GM12878 (cell line): ENCODE measurements around the gene ATOSB.

Source experiments
- BCL11A ChIP-seq: IDR thresholded peaks from 2 replicates; pipeline ENCODE4 v1.6.1; 2011; ENCODE audit warnings: low read depth, low read length
- EP300 ChIP-seq, 2 experiments: fragments of 150-350 bp in 1 of 2; IDR thresholded peaks; 2 replicates each; pipeline ENCODE4 v1.6.1; 2011 to 2012; ENCODE audit warnings: low read depth in 2 of 2, low read length in 2 of 2, borderline replicate concordance in 1 of 2, improper control_type of control experiment in 1 of 2, inconsistent platforms in 1 of 2; ENCODE audit not compliant: control insufficient read depth in 1 of 2
- FOS ChIP-seq: IDR thresholded peaks from 3 replicates; pipeline ENCODE4 v1.6.1; 2011; ENCODE audit warnings: borderline replicate concordance; ENCODE audit not compliant: insufficient read length; ENCODE audit errors: extremely low read depth
- NFYB ChIP-seq: IDR thresholded peaks from 2 replicates; pipeline ENCODE4 v1.6.1; 2011; ENCODE audit warnings: low read depth, mild to moderate bottlenecking, low read length, improper control_type of control experiment, moderate library complexity; ENCODE audit not compliant: insufficient read depth
- NKRF ChIP-seq: fragments of 450-650 bp; conservative IDR thresholded peaks from 2 replicates; pipeline ENCODE4 v1.6.1; 2017; ENCODE audit warnings: mild to moderate bottlenecking, moderate library complexity
- SUPT20H ChIP-seq: IDR thresholded peaks from 2 replicates; pipeline ENCODE4 v1.6.1; 2011; ENCODE audit warnings: low read depth, mild to moderate bottlenecking, low read length, moderate library complexity, borderline replicate concordance; ENCODE audit not compliant: control insufficient read depth
- TAF1 ChIP-seq: IDR thresholded peaks from 2 replicates; pipeline ENCODE4 v1.6.1; 2011; ENCODE audit warnings: mild to moderate bottlenecking, low read depth, low read length, borderline replicate concordance
- YBX1 ChIP-seq: fragments of 450-650 bp; IDR thresholded peaks from 2 replicates; pipeline ENCODE4 v1.6.1; 2016; ENCODE audit warnings: antibody characterized with exemption
- TF ChIP-seq, protein P1 (sequence below): IDR thresholded peaks from 2 replicates; pipeline ENCODE4 v1.6.1; 2012; ENCODE audit warnings: mild to moderate bottlenecking, low read depth, low read length

DNA sequence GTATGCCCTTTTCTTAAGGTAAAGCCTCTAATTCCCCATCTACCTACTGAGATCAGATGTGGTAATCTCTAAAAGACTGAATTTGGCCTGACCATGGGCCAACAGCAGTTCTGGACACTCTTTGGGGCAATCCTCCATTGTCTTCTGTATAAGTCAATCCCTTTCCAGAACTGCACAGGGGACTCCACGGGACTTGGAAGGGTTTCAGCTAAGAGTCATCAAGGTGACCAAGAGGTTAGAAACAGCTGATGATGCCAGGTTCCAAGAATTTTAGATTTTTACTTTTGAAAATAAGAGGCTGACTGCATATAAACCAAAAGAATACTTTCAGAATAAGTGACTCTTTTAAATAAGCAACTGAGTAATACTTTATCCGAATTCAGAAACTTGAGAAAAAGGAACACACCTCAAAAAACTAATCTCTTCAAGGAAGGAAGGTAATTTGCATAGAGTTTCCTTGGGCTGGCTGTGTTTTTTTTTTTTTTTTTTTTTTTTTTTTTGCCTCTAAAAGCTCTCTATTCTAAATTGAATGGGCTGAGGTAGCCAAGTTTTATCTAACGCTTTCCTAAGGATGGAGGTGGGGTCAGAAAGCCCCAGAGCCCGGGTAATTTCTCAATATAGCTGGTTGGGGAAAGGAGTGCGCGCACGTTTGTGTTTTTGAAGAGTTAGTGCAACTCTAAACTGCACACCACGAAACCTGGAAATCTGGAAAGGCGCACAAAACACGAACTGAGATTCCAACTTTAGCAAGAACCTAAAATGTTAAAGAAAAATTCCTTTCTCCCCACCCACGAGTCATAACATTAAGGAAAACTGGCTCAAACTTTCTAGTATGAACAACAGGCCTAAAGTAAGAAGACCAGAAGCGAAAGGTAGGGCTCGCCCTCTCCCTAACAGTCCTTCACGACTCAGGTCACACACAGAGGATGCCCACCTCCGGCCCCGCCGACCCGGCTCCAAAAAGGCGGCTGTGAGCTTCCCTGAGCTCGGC lies 44.5 kb downstream of the ATOSB start:
- no peak for TF ChIP-seq NKRF
- TF ChIP-seq, protein P1, sequence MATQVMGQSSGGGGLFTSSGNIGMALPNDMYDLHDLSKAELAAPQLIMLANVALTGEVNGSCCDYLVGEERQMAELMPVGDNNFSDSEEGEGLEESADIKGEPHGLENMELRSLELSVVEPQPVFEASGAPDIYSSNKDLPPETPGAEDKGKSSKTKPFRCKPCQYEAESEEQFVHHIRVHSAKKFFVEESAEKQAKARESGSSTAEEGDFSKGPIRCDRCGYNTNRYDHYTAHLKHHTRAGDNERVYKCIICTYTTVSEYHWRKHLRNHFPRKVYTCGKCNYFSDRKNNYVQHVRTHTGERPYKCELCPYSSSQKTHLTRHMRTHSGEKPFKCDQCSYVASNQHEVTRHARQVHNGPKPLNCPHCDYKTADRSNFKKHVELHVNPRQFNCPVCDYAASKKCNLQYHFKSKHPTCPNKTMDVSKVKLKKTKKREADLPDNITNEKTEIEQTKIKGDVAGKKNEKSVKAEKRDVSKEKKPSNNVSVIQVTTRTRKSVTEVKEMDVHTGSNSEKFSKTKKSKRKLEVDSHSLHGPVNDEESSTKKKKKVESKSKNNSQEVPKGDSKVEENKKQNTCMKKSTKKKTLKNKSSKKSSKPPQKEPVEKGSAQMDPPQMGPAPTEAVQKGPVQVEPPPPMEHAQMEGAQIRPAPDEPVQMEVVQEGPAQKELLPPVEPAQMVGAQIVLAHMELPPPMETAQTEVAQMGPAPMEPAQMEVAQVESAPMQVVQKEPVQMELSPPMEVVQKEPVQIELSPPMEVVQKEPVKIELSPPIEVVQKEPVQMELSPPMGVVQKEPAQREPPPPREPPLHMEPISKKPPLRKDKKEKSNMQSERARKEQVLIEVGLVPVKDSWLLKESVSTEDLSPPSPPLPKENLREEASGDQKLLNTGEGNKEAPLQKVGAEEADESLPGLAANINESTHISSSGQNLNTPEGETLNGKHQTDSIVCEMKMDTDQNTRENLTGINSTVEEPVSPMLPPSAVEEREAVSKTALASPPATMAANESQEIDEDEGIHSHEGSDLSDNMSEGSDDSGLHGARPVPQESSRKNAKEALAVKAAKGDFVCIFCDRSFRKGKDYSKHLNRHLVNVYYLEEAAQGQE: no peak
- no peak for TF ChIP-seq EP300 (IDR thresholded peaks at IDR 0.05; ENCODE audit: borderline replicate concordance in 1 of 2, control insufficient read depth in 1 of 2, low read depth in 2 of 2, low read length in 2 of 2)
- TF ChIP-seq TAF1: no peak
- TF ChIP-seq BCL11A: no peak
- TF ChIP-seq FOS: no peak
- no peak for TF ChIP-seq NFYB
- no peak for TF ChIP-seq YBX1
- no peak for TF ChIP-seq SUPT20H
